Breast epithelium (tissue), 4 donors: ENCODE data around the gene MICAL3. TPM values are rescaled to one million over a fixed set of nuclear protein-coding genes. Genes with fewer than 3 reads are reported as not detected.

Source experiments
- DNase-seq, 2 donors: peaks; one replicate each; pipeline ENCODE4 v3.0.0-alpha.2; 2019; ENCODE audit warnings: low spot score in 2 of 2
- H3K27ac ChIP-seq, 2 donors: fragments of 200-600 bp; sonication (generic) in 1 of 2; one replicate each; pipeline ENCODE4 v1.5.1; 2016 to 2019; ENCODE audit warnings: mild to moderate bottlenecking in 1 of 2
- H3K27me3 ChIP-seq, 2 donors: fragments of 200-600 bp; sonication (generic) in 1 of 2; one replicate each; pipeline versions ENCODE4 v1.5.1 to v1.6.0; 2017 to 2019; ENCODE audit warnings: control low read depth in 1 of 2, mild to moderate bottlenecking in 1 of 2
- H3K36me3 ChIP-seq: fragments of 200-600 bp; one replicate; pipeline ENCODE4 v1.5.1; 2019
- H3K4me1 ChIP-seq, 2 donors: fragments of 200-600 bp; sonication (generic); one replicate each; pipeline ENCODE4 v1.5.1; 2016 to 2019; ENCODE audit warnings: control low read depth in 1 of 2
- H3K4me3 ChIP-seq, 3 donors: fragments of 200-600 bp; sonication (generic); 1 replicate in 2 of 3; 2 replicates in 1 of 3; pipeline ENCODE4 v1.5.1; 2016 to 2019; ENCODE audit warnings: mild to moderate bottlenecking in 3 of 3, moderate library complexity in 2 of 3
- H3K9me3 ChIP-seq, 2 donors: fragments of 200-600 bp; sonication (generic) in 1 of 2; one replicate each; pipeline ENCODE4 v1.5.1; 2016 to 2019; ENCODE audit warnings: control low read depth in 1 of 2
- CTCF ChIP-seq, 3 donors: fragments of 450-650 bp; IDR thresholded peaks; one replicate each; pipeline ENCODE4 v1.5.1; 2016 to 2017; ENCODE audit warnings: antibody characterized with exemption in 3 of 3, mild to moderate bottlenecking in 3 of 3, moderate library complexity in 3 of 3
- POLR2A ChIP-seq: fragments of 450-650 bp; IDR thresholded peaks from one replicate; pipeline ENCODE4 v1.6.1; 2016; ENCODE audit warnings: antibody characterized with exemption, mild to moderate bottlenecking, moderate library complexity
- POLR2AphosphoS5 ChIP-seq, 3 donors: sonication (generic); formaldehyde crosslinking; IDR thresholded peaks; one replicate each; pipeline ENCODE4 v1.6.1; 2017; ENCODE audit warnings: antibody characterized with exemption in 3 of 3
- intact Hi-C: fragments of 100-400 bp; cut with DNase I; formaldehyde crosslinking; loops from one replicate; pipeline ENCODE4 v1.15.1; 2023; ENCODE audit warnings: low total_unique reads
- total RNA-seq, 3 donors: library from RNA; depleted of rRNA; stranded (reverse); fragments of >200 nt; gene quantifications; one replicate each; pipeline ENCODE4 v1.1.0, GENCODE V29; 2016

MICAL3 gene
- total RNA-seq, 3 donors from 2014 or later = 19.5 to 42.3 (median 34.8) TPM

GRCh38 chr22:17890245-17890671, 134.1 kb downstream of the MICAL3 start:
- H3K4me1 ChIP-seq = no peaks in the 10 kb centered on the region
- H3K36me3 ChIP-seq = no peaks in the 10 kb centered on the region
- H3K27me3 ChIP-seq = no peaks in the 10 kb centered on the region
- no peak overlapping the region for H3K4me3 ChIP-seq
- TF ChIP-seq CTCF (IDR thresholded peaks at IDR 0.05) (no peak), POLR2AphosphoS5 (IDR thresholded peaks at IDR 0.05) (no peak), POLR2A (no peak)
- H3K9me3 ChIP-seq = no peaks in the 10 kb centered on the region
- no peak overlapping the region for H3K27ac ChIP-seq
- intact Hi-C loops = no loop called here
- DNase-seq = no peak

- intact Hi-C loops = no loop called here
- Histone ChIP-seq H3K27me3 (no peaks in the 10 kb centered on the region), H3K4me1 (no peaks in the 10 kb centered on the region), H3K27ac (no peak overlapping the region), H3K4me3 (no peak overlapping the region), H3K36me3 (no peaks in the 10 kb centered on the region), H3K9me3 (no peaks in the 10 kb centered on the region)
- no peak for TF ChIP-seq POLR2A
- TF ChIP-seq POLR2AphosphoS5 (IDR thresholded peaks at IDR 0.05) = no peak
- no peak for TF ChIP-seq CTCF (IDR thresholded peaks at IDR 0.05)
- no peak for DNase-seq
Observed at GRCh38 chr22:17888855-17889254, 135.5 kb downstream of the MICAL3 start.

GRCh38 chr22:17888439-17888838, 135.9 kb downstream of the MICAL3 start:
- Histone ChIP-seq H3K27ac (no peak overlapping the region), H3K36me3 (no peaks in the 10 kb centered on the region), H3K9me3 (no peaks in the 10 kb centered on the region), H3K27me3 (no peaks in the 10 kb centered on the region), H3K4me1 (no peaks in the 10 kb centered on the region), H3K4me3 (no peak overlapping the region)
- intact Hi-C loops = no loop called here
- no peak for DNase-seq
- TF ChIP-seq POLR2A (no peak), CTCF (IDR thresholded peaks at IDR 0.05) (no peak), POLR2AphosphoS5 (IDR thresholded peaks at IDR 0.05) (no peak)

GRCh38 chr22:17884893-17885292, 139.5 kb downstream of the MICAL3 start:
- intact Hi-C loops = no loop called here
- H3K27me3 ChIP-seq = no peaks in the 10 kb centered on the region
- H3K4me1 ChIP-seq = no peaks in the 10 kb centered on the region
- H3K36me3 ChIP-seq = no peaks in the 10 kb centered on the region
- no peak for DNase-seq
- no peak overlapping the region for H3K4me3 ChIP-seq
- peak overlapping the region; percentile 61 to 62 for H3K27ac ChIP-seq
- no peak for TF ChIP-seq POLR2AphosphoS5 (IDR thresholded peaks at IDR 0.05)
- no peak for TF ChIP-seq CTCF (IDR thresholded peaks at IDR 0.05)
- no peak for TF ChIP-seq POLR2A
- H3K9me3 ChIP-seq = no peaks in the 10 kb centered on the region

GRCh38 chr22:17884084-17884483, 140.3 kb downstream of the MICAL3 start:
- no peak overlapping the region for H3K4me3 ChIP-seq
- H3K9me3 ChIP-seq = no peaks in the 10 kb centered on the region
- no peaks in the 10 kb centered on the region for H3K36me3 ChIP-seq
- H3K27me3 ChIP-seq = no peaks in the 10 kb centered on the region
- no peaks in the 10 kb centered on the region for H3K4me1 ChIP-seq
- peak overlapping the region; percentile 61 to 62 for H3K27ac ChIP-seq
- TF ChIP-seq POLR2AphosphoS5 (IDR thresholded peaks at IDR 0.05) = no peak
- no peak for TF ChIP-seq CTCF (IDR thresholded peaks at IDR 0.05)
- no peak for TF ChIP-seq POLR2A
- intact Hi-C loops = no loop called here
- peak in 1 of 2 donors; percentile 75 for DNase-seq
